Left lung (tissue), 10 donors: ENCODE results near the gene AACS. TPM values are rescaled to one million over a fixed set of nuclear protein-coding genes. Genes with fewer than 3 reads are reported as not detected.
A peak's percentile ranks its signal among the peaks of the same experiment; 100 is the strongest.
"Not testable (repeated sequence)": the region's sequence is repeated elsewhere in the genome, so short reads cannot be mapped to it uniquely, and the experiment has no call there.

Experiments
- ATAC-seq: fragments of 200-7000 bp; cut with Tn5 transposase; one replicate; pipeline ENCODE4 v1.9.1; 2020; ENCODE audit warnings: moderate library complexity
- DNase-seq, 4 donors: peaks; one replicate each; pipeline ENCODE4 v3.0.0-alpha.2; 2013 to 2020
- H3K27ac ChIP-seq, 2 donors: fragments of 200-600 bp; sonication (generic) in 1 of 2; one replicate each; pipeline versions ENCODE4 v1.5.0 to v1.8.0; 2020 to 2021
- H3K27me3 ChIP-seq, 2 donors: fragments of 200-600 bp; sonication (generic) in 1 of 2; one replicate each; pipeline versions ENCODE4 v1.5.0 to v1.8.0; 2020 to 2021
- H3K36me3 ChIP-seq, 2 donors: fragments of 200-600 bp; sonication (generic) in 1 of 2; one replicate each; pipeline versions ENCODE4 v1.5.0 to v1.8.0; 2020 to 2021
- H3K4me1 ChIP-seq, 2 donors: fragments of 200-600 bp; one replicate each; pipeline ENCODE4 v1.8.0; 2021
- H3K4me3 ChIP-seq, 2 donors: fragments of 200-600 bp; sonication (generic) in 1 of 2; one replicate each; pipeline versions ENCODE4 v1.5.0 to v1.8.0; 2020 to 2021; ENCODE audit warnings: mild to moderate bottlenecking in 1 of 2
- H3K9me3 ChIP-seq, 2 donors: fragments of 200-600 bp; sonication (generic) in 1 of 2; one replicate each; pipeline versions ENCODE4 v1.5.0 to v1.8.0; 2020 to 2021
- CTCF ChIP-seq, 2 donors: fragments of 200-600 bp; sonication (generic) in 1 of 2; IDR thresholded peaks; one replicate each; pipeline versions ENCODE4 v1.5.0 to v1.8.0; 2021; ENCODE audit warnings: antibody characterized with exemption in 2 of 2
- intact Hi-C, 2 donors: fragments of 100-400 bp; cut with DNase I; formaldehyde crosslinking; loops; one replicate each; pipeline versions ENCODE4 v1.11.2 to v1.14.2; 2022
- polyA plus RNA-seq, 6 donors: library from polyadenylated mRNA; unstranded; fragments of 120-200 nt; gene quantifications; one replicate each; pipeline ENCODE4 v1.2.1, GENCODE V29; 2013; ENCODE audit not compliant: insufficient read length in 6 of 6
- total RNA-seq, 2 donors: library from RNA; stranded (reverse); fragmentation: NEBNext Ultra II Directional; extraction: Animal tissue kit (Norgen Biotek cat#: 25700); gene quantifications; one replicate each; pipeline ENCODE4 v1.2.1, GENCODE V29; 2021
- donor health status: DM: no; HTN: yes; CAD: no.
- donor health status: DM: no; HTN: no; CAD: no.

The AACS gene
- total and polyA plus RNA-seq, 8 donors: 23.7 to 36.9 (median 27.2) TPM

GRCh38 chr12:125100551-125101434 is 35.6 kb downstream of the AACS start:
- DNase-seq (peak in 1 of 4 donors; percentile 31), ATAC-seq (no peak)
- TF ChIP-seq CTCF (IDR thresholded peaks at IDR 0.05): no peak
- Histone ChIP-seq H3K36me3 (peaks cover 0 to 30% of the 10 kb centered on the region in 2 donors), H3K4me3 (no peak overlapping the region), H3K27ac (no peak overlapping the region), H3K4me1 (peaks cover 0 to 6% of the 10 kb centered on the region in 2 donors), H3K9me3 (no peaks in the 10 kb centered on the region), H3K27me3 (no peaks in the 10 kb centered on the region)
- intact Hi-C loops: no loop called here

GRCh38 chr12:125104982-125105381 is 39.7 kb downstream of the AACS start:
- Histone ChIP-seq H3K36me3 (peaks cover 0 to 61% of the 10 kb centered on the region in 2 donors), H3K9me3 (no peaks in the 10 kb centered on the region), H3K4me3 (no peak overlapping the region), H3K27me3 (no peaks in the 10 kb centered on the region), H3K27ac (no peak overlapping the region), H3K4me1 (no peaks in the 10 kb centered on the region)
- DNase-seq: no peak
- TF ChIP-seq CTCF (IDR thresholded peaks at IDR 0.05): no peak
- ATAC-seq: no peak
- intact Hi-C loops: no loop called here

GRCh38 chr12:125105600-125105999 is 40.4 kb downstream of the AACS start:
- Histone ChIP-seq H3K4me1 (no peaks in the 10 kb centered on the region), H3K9me3 (no peaks in the 10 kb centered on the region), H3K36me3 (peaks cover 0 to 61% of the 10 kb centered on the region in 2 donors), H3K4me3 (no peak overlapping the region), H3K27me3 (no peaks in the 10 kb centered on the region), H3K27ac (no peak overlapping the region)
- ATAC-seq (no peak), DNase-seq (no peak)
- TF ChIP-seq CTCF (IDR thresholded peaks at IDR 0.05): no peak
- intact Hi-C loops: no loop called here

- no peaks in the 10 kb centered on the region for H3K4me1 ChIP-seq
- ATAC-seq (no peak), DNase-seq (peak in 1 of 4 donors; percentile 4)
- peaks cover 0 to 61% of the 10 kb centered on the region in 2 donors for H3K36me3 ChIP-seq
- intact Hi-C loops: no loop called here
- H3K9me3 ChIP-seq: no peaks in the 10 kb centered on the region
- no peaks in the 10 kb centered on the region for H3K27me3 ChIP-seq
- TF ChIP-seq CTCF (IDR thresholded peaks at IDR 0.05): no peak
- no peak overlapping the region for H3K4me3 ChIP-seq
- no peak overlapping the region for H3K27ac ChIP-seq
Measured at GRCh38 chr12:125110641-125111360, 45.6 kb downstream of the AACS start.

GRCh38 chr12:125111403-125111802 is 46.2 kb downstream of the AACS start:
- intact Hi-C loops: no loop called here
- peaks cover 0 to 65% of the 10 kb centered on the region in 2 donors for H3K36me3 ChIP-seq
- H3K4me1 ChIP-seq: no peaks in the 10 kb centered on the region

GRCh38 chr12:125112614-125113013 is 47.4 kb downstream of the AACS start:
- H3K9me3 ChIP-seq, H3K27ac ChIP-seq, H3K4me3 ChIP-seq, H3K4me1 ChIP-seq, intact Hi-C loops, DNase-seq, ATAC-seq, H3K27me3 ChIP-seq: not testable (repeated sequence)
- peaks cover 0 to 61% of the 10 kb centered on the region in 2 donors for H3K36me3 ChIP-seq

More at GRCh38 chr12:125111403-125111802, 46.2 kb downstream of the AACS start:
- TF ChIP-seq CTCF (IDR thresholded peaks at IDR 0.05): no peak
- Histone ChIP-seq H3K4me3 (no peak overlapping the region), H3K27me3 (no peaks in the 10 kb centered on the region), H3K27ac (no peak overlapping the region), H3K9me3 (no peaks in the 10 kb centered on the region)
- ATAC-seq (no peak), DNase-seq (no peak)
